CD4-positive, alpha-beta T cell treated with Interleukin-17A for 1 hour (primary cell): ENCODE results near the gene ARRDC3.
"Not testable (repeated sequence)": the region's sequence is repeated elsewhere in the genome, so short reads cannot be mapped to it uniquely, and the experiment has no call there.

Experiments used
- DNase-seq: peaks from one replicate; pipeline ENCODE4 v3.0.0-alpha.2; 2020

Gene ARRDC3, protein sequence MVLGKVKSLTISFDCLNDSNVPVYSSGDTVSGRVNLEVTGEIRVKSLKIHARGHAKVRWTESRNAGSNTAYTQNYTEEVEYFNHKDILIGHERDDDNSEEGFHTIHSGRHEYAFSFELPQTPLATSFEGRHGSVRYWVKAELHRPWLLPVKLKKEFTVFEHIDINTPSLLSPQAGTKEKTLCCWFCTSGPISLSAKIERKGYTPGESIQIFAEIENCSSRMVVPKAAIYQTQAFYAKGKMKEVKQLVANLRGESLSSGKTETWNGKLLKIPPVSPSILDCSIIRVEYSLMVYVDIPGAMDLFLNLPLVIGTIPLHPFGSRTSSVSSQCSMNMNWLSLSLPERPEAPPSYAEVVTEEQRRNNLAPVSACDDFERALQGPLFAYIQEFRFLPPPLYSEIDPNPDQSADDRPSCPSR

DNA sequence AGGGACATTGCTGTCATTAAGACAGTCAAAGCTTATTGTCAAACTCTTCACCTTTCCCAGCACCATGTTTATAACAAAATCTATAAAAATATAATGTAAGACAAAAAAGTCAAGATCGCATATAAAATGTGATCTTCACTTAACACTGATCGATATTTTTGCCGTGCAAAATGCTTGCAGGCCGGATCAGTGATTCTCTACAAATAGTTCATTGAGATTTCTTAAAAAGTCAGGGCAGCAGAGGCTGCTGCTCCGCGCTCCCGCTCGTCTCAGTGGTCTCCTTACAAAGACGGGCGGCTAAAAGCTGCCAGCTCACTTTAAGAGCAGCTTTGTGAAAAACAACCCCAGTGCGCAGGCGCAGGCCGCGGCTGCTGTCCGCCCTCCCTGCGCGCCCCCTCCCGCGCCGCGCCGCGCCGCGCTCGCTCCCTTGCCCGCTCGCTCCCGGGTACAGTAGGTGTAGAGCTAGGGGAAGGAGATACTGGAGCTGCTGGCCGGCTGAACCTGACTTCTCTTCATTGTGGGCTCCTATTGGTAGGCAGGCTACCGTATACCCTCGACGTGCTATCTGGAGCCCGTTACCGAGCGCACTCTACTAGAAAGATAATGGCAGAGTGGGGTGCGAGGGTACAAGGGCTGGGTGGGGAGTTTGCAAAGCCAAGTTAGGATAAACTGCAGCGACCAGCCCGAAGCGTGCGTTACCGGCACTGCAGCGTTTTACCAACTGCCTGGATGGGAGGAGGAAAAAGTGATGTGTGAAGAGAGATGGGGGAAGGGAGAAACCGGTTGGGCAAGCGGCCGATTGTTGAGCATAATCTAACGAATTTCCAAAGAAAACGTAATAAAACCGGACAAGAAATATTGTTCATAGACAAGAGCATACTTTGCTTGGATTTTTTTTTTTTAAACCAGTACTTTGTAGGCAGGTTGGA is at the start of gene ARRDC3:
TSS of gene ARRDC3 (minus strand) at position 291 of the 929 bp plus-strand sequence. CDS start at position 66, 225 bp downstream.
- DNase-seq, result peak; percentile 96

DNA sequence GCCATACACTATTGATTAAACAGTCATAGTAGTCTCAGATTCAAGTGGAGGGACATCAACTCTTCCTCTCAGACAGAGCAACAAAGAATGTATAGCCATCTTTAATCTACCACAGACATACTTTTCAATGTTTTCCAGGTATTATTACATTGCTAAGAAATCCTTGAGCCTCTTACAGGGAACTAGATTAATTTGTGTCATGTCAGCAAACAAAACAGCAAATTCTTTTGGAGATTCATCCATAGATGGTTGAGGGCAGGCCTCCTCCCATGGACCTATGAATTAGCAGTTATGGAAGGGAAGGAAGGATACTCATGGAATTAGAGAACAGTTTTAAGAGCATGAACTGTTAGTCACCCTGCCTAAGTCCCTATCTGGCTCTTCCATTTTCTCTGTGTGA is 47.8 kb upstream of the ARRDC3 start:
- DNase-seq, result no peak

DNA sequence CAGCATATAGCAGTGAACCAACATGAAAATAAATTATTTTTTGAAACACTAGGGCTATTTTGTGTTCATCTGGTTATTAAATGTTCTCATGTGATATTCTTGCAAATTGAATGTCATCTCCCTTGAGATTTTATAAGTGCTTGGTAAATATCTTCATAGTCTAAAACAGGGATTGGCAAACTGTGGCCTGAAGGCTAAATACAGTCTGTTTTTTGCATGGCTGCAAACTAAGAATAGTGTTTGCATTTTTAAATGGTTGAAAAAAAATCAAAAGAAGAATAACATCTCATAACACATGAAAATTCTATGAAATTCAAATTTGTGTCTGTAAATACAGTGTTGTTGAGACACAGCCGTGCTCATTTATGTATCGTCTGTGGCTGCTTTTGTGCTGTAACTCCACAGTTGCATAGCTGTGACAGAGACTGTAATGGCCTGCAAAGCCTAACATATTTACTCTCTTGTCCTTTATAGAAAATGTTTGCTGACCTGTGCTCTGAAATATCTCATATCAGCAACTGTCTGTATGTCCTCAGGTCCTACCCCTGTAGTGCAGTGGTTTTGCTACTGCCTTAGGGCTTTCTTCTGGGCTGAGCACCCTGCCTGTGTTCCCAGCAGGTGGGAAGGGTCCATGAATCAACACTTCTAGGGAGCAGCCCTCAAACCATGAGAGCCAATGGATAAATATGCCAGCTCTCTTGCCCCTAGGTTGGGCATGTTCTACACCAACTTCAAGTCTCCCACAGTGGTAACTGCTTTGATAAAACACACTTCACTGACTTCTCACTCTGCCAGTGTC is 41.7 kb upstream of the ARRDC3 start:
- no peak for DNase-seq

DNA sequence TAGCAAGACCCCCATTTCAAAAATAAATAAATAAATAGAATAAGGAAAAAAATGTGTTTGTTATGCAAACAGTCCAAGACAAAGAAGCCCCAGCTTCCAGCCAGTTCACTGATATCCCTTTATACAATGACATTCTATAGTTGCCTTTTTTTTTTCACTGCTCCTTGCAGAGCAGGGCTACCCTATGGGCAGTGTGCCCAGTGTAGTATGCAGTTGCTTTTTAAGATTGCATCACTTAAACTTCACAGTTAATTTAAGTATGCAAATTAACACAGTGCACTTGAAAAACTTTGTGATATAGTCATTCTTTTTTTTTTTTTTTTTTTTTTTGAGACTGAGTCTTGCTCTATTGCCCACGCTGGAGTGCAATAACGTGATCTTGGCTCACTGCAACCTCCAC is 40.8 kb upstream of the ARRDC3 start:
- no peak for DNase-seq

DNA sequence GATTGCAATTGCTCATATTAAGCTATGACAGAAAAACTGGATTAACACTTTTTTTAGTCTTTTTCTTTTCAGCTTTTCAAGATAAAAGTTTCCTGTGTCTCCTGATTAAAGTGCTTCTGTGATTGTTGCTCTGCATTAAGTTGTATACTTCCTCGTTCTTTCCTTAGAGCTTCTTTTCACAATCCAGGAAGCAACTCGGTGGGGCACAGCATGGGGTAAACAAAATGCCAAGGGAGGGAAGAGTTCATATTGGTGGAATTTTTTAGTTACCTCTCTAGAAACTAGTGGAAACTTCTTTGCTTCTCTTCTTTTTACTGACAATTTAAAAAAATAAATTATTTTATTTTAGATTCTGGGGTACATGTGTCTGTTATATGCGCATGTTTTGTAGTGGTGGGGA is 37.8 kb upstream of the ARRDC3 start:
- no peak for DNase-seq

DNA sequence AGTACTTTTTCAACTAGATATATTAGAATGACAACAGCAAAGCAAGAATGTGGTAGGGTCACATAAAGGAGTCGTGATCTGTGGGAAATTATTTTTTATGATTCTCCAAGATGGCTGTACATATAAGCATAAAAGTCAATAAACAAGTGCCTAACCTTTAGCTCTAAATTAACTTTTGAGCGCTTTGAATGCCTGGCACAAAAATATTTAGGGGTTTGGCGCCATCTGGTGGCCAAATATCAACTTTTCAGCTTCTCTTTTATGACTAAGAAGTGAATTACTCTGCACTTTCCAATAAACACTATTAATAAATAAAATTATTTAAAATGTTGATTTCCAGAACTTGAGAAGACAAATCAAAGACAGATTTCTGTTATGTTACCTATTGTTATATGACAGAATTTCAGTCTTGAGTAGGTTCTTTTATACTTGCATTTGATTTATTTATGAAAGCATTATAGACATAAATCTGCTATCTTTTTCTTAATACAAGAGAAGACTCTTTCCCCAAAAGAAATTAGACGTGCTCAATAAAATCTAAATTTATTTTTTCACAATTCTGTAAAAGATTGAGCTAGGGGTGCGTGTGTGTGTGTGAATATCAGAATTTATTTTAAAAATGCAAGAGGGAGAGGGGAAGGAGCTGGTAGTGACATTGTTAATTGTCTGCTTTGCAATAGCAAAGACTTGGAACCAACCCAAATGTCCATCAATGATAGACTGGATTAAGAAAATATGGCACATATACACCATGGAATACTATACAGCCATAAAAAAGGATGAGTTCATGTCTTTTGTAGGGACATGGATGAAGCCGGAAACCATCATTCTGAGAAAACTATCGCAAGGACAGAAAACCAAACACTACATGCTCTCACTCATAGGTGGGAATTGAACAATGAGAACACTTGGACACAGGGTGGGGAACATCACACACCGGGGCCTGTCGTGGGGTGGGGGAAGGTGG is 36.7 kb upstream of the ARRDC3 start:
- DNase-seq, result peak; percentile 79

DNA sequence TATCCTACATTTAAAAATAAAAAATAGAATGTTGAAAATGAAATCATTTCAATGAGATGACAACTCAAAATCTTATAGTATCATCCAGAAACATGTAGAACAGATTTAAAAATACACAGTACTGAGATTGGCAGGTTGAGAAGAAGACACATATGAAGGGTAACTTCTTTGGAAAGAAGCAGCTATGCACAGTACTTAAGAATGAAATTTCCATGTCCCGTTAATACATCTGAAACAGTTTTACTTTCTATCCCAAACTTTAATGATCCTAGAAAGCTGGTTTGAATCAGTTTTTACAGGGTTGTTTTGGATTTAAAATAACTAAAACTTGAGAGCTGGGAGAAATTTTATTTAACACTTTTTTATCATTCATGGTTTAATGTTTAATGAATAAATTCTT is 36.0 kb upstream of the ARRDC3 start:
- no peak for DNase-seq

DNA sequence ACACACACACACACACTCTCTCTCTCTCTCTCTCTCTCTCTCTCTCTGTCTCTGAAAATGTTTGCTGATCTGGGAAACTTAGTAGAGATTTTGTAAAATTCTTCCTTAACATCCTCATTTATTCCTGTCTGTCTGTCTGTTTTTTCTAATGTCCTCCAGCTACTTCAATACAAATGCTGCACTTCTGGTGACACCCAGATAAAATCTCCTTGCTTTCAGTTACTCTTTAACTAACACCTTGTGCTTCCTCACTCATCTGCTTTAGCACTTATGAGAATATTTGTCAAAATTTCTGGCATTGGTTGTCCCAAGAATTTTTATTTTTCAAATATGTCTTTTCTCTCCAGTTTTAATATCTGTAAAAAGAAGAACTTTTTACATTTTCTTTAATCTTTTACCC is 35.0 kb upstream of the ARRDC3 start:
- DNase-seq, result no peak

DNA sequence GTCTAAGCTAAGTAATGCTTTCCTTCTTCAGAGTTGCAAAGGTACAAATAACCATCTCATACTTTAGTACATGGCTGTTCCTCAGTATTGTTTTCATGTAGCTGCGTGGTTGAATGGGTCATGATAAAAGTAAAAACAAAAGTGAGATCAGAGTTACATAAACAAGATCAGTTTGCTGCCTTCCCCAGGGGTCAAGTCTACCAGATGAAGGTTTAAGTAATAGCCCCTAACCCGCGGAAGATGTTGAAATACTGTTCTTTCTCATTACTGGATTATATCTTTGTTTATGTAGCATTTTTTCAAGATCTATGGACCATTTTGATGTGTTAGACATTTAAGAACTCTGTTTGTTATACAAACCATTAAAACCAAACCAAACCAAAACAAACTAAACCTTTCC is 34.1 kb upstream of the ARRDC3 start:
- DNase-seq, result no peak

DNA sequence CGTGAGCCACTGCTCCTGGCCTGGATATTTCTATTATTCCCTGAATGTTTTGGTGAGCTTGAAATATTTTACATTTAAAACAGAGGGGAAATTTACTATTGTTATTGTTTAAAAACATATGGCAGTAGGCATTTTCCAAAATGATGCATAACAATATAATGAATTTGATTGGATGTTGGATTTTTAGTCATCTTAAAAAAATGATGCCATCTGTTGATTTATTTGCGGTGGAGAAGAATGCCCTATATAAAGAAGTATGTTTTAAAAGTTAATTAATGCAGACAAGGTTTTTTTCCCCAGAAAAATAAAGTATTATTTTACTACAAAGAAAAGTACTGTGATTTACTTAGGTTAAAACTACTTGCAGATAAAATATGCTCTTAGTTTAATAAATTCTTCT is 33.4 kb upstream of the ARRDC3 start:
- DNase-seq, result no peak

DNA sequence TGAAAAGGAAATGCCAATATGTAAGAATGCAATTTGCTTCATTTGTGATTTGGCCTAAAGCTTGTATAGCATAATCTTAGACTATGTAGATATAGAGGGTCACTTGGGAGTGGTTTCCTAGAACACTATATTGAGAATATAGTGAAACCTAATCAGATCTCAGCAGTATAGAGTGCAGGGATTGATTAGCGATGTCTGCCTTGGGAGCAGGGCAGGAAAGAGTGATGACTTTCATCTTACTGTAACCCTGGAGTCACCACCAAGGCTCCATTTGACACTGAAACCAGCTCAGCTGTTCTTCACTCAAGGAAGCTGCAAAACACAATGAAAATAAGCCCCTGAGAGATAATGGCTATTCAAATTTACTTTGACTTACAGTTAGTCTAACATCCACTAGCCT is 26.2 kb upstream of the ARRDC3 start:
- DNase-seq, result no peak

DNA sequence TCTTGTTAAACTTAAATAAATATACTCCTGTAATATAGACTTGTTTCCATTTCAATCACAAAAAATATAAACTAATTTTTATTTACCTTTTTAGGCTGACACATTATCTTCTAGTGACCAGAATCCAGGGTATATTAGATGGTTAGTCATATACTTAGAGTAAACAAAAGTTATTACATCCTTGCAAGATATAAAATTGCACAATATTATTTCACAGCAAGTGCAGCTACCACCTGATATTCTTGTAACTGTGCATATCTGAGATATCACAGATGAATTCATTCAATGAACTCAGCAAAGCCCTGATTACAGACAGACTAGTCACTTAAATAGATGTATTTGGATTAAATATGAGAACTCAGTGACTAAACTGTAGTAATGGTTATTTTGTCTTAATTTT is 25.6 kb upstream of the ARRDC3 start:
- no peak for DNase-seq

DNA sequence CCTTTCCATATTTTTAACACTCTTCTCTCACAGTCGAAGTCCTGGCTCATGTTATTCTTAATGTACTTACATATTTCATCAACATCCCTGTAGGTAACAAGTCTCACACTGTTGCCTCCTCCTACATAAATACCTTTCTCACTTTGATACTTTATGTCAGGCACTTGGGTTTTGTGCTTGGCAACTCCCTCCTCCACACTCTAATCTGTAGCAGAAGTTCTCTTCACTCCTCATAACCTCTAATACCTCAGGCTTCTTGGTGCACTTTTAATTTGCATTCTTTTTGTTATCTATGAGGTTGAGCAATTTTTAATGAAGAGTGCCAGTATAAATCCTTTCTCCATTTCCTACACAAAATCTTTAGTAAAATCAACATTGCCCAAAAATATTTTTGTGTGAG is 24.1 kb upstream of the ARRDC3 start:
- no peak for DNase-seq

DNA sequence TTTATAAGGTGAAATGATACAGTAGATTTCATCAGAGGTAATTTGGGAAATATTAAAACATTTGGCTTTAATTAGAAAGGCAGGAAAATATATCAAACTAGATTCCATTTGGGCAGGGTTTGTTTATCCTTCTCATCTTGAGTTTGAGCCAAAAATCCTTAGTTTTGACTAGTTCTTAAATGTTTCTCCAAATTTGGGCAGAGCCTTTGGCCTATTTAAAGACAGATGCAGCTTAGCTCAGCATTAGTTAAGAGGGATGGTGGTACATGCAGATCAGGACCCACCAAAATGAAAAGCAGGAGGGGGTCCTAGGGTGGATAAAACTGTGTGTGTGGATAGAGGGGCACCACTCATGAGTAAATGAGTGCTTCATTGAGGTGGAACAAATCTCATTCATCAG is 20.3 kb upstream of the ARRDC3 start:
- DNase-seq, result no peak

DNA sequence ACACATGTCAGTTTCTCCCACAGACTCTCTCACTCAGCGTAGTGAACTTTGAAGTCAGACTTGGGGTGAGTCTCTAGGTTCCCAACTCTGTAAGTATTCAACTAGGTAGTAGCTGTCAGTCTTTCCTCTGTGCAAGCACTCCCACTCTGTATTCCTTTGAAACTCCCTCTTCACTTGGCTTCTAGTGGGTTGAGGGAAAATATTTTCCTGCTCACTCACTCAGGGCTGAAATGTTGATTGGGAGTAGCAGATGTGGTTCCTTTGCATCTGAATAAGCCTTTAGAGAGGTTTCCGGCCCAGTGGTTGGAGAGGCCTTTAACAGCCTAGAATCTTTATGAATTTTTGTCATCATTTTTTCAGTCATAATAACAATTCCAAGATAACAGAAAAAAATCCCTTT is 18.1 kb upstream of the ARRDC3 start:
- DNase-seq, result no peak

DNA sequence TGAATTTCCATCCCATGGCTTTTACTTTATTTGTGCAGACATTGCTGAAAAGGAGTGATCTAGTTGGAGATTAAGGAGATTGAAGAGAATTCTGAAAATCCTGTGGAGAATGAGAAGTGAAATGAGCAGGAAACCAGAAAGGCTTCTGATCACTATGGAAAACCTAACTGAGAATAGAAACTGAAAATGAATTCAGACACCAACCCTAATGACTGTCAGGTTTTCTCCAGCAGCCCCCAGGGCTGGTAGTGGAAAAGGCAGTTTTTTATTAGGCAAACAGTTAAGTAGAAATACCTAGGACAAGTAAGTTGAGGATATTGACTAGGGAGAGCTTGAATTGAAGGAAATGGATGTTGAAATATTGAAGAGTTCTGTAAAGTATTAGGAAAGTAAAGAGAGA is 14.7 kb upstream of the ARRDC3 start:
- DNase-seq, result no peak

DNA sequence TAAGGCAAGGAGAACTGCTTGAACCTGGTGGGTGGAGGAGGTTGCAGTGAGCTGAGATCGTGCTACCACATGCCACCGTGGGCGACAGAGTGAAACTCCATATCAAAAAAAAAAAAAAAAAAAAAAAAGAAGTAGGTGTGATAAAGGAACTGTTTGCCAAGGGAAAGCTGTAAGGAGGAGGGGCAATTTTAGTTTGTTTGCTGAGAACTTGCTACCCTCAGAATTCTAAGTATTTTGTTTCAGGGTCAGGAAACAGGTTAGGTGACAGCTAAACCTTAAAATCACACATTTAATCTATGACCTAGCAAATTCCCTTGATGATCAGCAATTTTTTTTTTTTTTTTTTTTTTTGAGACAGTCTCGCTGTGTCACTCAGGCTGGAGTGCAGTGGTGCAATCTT is 7.2 kb upstream of the ARRDC3 start:
- DNase-seq, result peak; percentile 56

DNA sequence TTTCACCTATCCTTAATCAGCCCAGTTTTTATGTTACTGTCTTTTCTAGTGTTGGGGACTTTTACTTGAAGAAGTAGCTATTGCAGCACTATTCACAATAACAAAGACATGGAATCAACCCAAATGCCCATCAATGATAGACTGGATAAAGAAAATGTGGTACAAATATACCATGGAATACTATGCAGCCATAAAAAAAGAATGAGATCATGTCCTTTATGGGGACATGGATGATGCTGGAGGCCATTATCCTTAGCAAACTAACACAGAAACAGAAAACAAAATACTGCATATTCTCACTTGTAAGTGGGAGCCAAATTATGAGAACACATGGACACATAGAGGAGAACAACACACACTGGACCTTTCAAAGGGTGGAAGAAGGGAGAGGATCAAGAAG is 6.4 kb upstream of the ARRDC3 start:
- DNase-seq, result not testable (repeated sequence)

DNA sequence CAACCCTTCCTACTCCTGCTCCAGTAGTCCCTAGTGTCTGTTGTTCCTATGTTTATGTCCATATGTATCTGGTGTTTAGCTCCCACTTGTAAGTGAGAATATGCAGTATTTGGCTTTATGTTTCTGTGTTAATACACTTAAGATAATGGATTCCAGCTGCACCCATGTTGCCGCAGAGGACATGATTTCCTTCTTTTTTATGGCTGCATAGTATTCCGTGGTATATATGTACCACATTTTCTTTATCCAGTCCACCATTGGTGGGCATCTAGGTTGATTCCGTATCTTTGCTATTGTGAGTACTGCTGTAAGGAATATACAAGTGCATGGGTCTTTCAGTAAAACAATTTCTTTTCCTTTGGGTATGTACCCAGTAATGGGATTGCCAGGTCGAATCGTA is 5.2 kb upstream of the ARRDC3 start:
- no peak for DNase-seq

DNA sequence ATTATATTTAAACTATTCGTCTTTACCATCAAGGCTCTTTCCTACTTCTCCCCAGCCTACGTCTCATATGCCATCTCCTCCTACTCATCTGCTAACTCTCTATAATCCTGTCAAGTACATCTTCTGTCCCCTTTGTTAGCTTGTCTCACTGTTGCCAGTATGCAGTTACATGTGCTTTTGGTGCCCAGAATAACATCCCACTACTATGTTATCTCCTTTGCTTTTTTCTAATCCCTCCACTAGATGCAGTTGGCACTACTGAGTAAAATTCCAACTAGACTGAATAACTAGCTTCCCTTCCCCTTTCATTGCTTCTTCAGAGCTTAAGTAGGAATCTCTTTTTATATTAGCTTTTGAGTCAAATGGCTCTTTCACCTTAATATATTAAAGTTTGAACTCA is 3.0 kb upstream of the ARRDC3 start:
- no peak for DNase-seq

DNA sequence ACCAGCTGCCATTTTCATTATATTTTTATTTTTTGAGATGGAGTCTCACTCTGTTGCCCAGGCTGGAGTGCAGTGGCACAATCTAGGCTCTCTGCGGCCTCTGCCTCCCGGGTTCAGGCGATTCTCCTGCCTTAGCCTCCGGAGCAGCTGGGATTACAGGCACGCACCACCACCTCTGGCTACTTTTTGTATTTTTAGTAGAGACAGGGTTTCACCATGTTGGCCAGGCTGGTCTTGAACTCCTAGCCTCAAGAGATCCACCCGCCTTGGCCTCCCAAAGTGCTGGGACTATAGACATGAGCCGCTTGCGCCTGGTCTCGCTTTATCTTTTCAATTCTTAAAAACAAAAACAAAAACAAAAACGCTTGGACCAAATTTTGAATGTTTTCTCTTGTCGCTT is 2.5 kb upstream of the ARRDC3 start:
- DNase-seq, result not testable (repeated sequence)
